HepG2 (cell line): Measurements from ENCODE around the gene PLPPR2. TPM values are rescaled to one million over a fixed set of nuclear protein-coding genes. Genes with fewer than 3 reads are reported as not detected.

ENCODE experiments used
- ATAC-seq: fragments of 200-7000 bp; cut with Tn5 transposase; 3 replicates; pipeline ENCODE4 v1.9.1; 2020; ENCODE audit warnings: mild to moderate bottlenecking, moderate library complexity
- BruUV-seq: library from RNA; stranded (reverse); fragments of 400-500 nt; replicated peaks from 2 replicates; lab custom pipeline; 2021; lab: Mats Ljungman, UMichigan
- CTCF ChIA-PET: fragments of 300-600 bp; formaldehyde crosslinking; extraction: SDS; loops from one replicate; lab custom pipeline; 2021; ENCODE audit warnings: low total read pairs, inconsistent platforms, low intra/inter-chr PET ratio; lab: Yijun Ruan, JAX
- POLR2A ChIA-PET: fragments of 350-600 bp; sonication (Branson Sonifier 250); formaldehyde crosslinking; loops from one replicate; lab custom pipeline; 2020; ENCODE audit warnings: antibody characterized with exemption, inconsistent platforms; lab: Yijun Ruan, JAX
- DNase-seq: peaks from one replicate; pipeline ENCODE4 v3.0.0-alpha.2; 2015; ENCODE audit warnings: low spot score
- FAIRE-seq: peaks from 3 replicates; lab custom pipeline; 2011; peaks lifted over from hg19 to GRCh38; lab: Jason Lieb, UNC
- H2AFZ ChIP-seq: one replicate; pipeline ENCODE4 v1.6.1; 2011; ENCODE audit warnings: low read length, inconsistent platforms
- H3K27ac ChIP-seq: fragments of 300-600 bp; 3 replicates; pipeline ENCODE4 v1.8.0; 2011; ENCODE audit warnings: mixed run types, mild to moderate bottlenecking, mixed read lengths, low read length, inconsistent platforms; ENCODE audit not compliant: insufficient read depth; ENCODE audit errors: extremely low read length
- H3K27me3 ChIP-seq, 2 experiments: fragments of 200-600 bp in 1 of 2; 2 replicates in 1 of 2; 3 replicates in 1 of 2; pipeline versions ENCODE4 v1.6.0 to v1.8.0; 2011; ENCODE audit warnings: low read length in 2 of 2, mild to moderate bottlenecking in 2 of 2, moderate library complexity in 2 of 2, inconsistent platforms in 1 of 2; ENCODE audit not compliant: insufficient read depth in 2 of 2, control insufficient read depth in 1 of 2
- H3K36me3 ChIP-seq, 2 experiments: fragments of 200-600 bp in 1 of 2; replicated peaks in 1 of 2; 2 replicates in 1 of 2; 3 replicates in 1 of 2; pipeline versions ENCODE4 v1.5.1 to v1.8.0; 2011; ENCODE audit warnings: low read length in 2 of 2, inconsistent platforms in 1 of 2; ENCODE audit not compliant: insufficient read depth in 2 of 2, control insufficient read depth in 1 of 2
- H3K4me1 ChIP-seq: 2 replicates; pipeline ENCODE4 v1.5.1; 2012; ENCODE audit warnings: low read length, inconsistent platforms; ENCODE audit not compliant: insufficient read depth
- H3K4me2 ChIP-seq: 2 replicates; pipeline ENCODE4 v1.6.0; 2011; ENCODE audit warnings: low read depth, low read length, inconsistent platforms
- H3K4me3 ChIP-seq, 3 experiments: fragments of 200-600 bp in 1 of 3; sonication (generic), shearing (Covaris generic) in 1 of 3; replicated peaks in 1 of 3; 2 replicates each; pipeline ENCODE4 v1.5.1; 2011 to 2016; ENCODE audit warnings: low read length in 3 of 3, inconsistent platforms in 2 of 3, low read depth in 2 of 3, mild to moderate bottlenecking in 2 of 3, control low read depth in 1 of 3, mixed read lengths in 1 of 3; ENCODE audit not compliant: insufficient read depth in 1 of 3
- H3K79me2 ChIP-seq: one replicate; pipeline ENCODE4 v1.6.1; 2011; ENCODE audit warnings: low read length, inconsistent platforms; ENCODE audit not compliant: insufficient read depth
- H3K9ac ChIP-seq: 2 replicates; pipeline ENCODE4 v1.6.0; 2011; ENCODE audit warnings: mild to moderate bottlenecking, low read depth, low read length, inconsistent platforms; ENCODE audit not compliant: insufficient read depth
- H3K9me3 ChIP-seq: 2 replicates; pipeline ENCODE4 v1.5.1; 2012; ENCODE audit warnings: mild to moderate bottlenecking, low read length
- H4K20me1 ChIP-seq: 2 replicates; pipeline ENCODE4 v1.6.0; 2011; ENCODE audit warnings: inconsistent platforms, mild to moderate bottlenecking, low read length, moderate library complexity; ENCODE audit not compliant: insufficient read depth
- NFAT5 ChIP-seq: sonication (generic); formaldehyde crosslinking; IDR thresholded peaks from 2 replicates; pipeline ENCODE4 v1.4.0; 2020; ENCODE audit warnings: missing genetic modification reagents
- PHF20 ChIP-seq: sonication (generic); formaldehyde crosslinking; IDR thresholded peaks from 2 replicates; pipeline ENCODE4 v1.5.0; 2020; ENCODE audit warnings: mild to moderate bottlenecking, missing genetic modification reagents
- SP4 ChIP-seq: sonication (generic); formaldehyde crosslinking; IDR thresholded peaks from 2 replicates; pipeline ENCODE4 v1.8.1; 2023; ENCODE audit warnings: mild to moderate bottlenecking, missing genetic modification reagents
- ZKSCAN8 ChIP-seq: IDR thresholded peaks from 2 replicates; pipeline ENCODE4 v1.6.1; 2016; ENCODE audit warnings: borderline replicate concordance, missing genetic modification reagents, missing compliant biosample characterization
- ZNF780A ChIP-seq: sonication (generic); formaldehyde crosslinking; IDR thresholded peaks from 2 replicates; pipeline ENCODE4 v1.8.0; 2022; ENCODE audit warnings: mild to moderate bottlenecking, missing genetic modification reagents, moderate library complexity
- WGBS: methylation state at CpG from one replicate; pipeline ENCODE4 v1.1.6; 2017; ENCODE audit warnings: low lambda C conversion rate; 5-methylcytosine and 5-hydroxymethylcytosine counted together
- in situ Hi-C: cut with HindIII; loops from 2 replicates; pipeline ENCODE4 v1.10.0; 2017; ENCODE audit warnings: low pct_unique_long_range_greater_than_20kb; ENCODE audit not compliant: extremely low pct_ligation_motif_present
- intact Hi-C: fragments of 100-400 bp; cut with micrococcal nuclease; formaldehyde crosslinking; loops from one replicate; pipeline ENCODE4 v1.10.0; 2022; ENCODE audit not compliant: unreplicated experiment
- polyA plus RNA-seq, 8 experiments: library from polyadenylated mRNA; depleted of rRNA in 3 of 8; stranded (reverse) in 7 of 8; unstranded in 1 of 8; fragments of >200 nt; fragmentation: Illumina TruSeq in 4 of 8; extraction: Trizol in 4 of 8; gene quantifications; 2 replicates each; pipeline versions ENCODE4 v1.2.1 to v1.2.3, GENCODE V29; 2011 to 2016; ENCODE audit warnings: low read depth in 4 of 8, missing spikeins in 1 of 8, mixed read lengths in 1 of 8; ENCODE audit not compliant: insufficient read depth in 1 of 8
- small RNA-seq, 3 experiments: library from RNA; depleted of rRNA; stranded (forward); fragments of <200 nt; gene quantifications; one replicate each; pipeline ENCODE3, GENCODE V24; 2012; ENCODE audit warnings: low read depth in 2 of 3, low replicate concordance in 1 of 3; ENCODE audit not compliant: insufficient read length in 3 of 3, insufficient read depth in 2 of 3
- total RNA-seq, 5 experiments: library from RNA; depleted of rRNA; stranded (reverse); fragments of >200 nt; fragmentation: Illumina TruSeq; extraction: Trizol; gene quantifications; 2 replicates each; pipeline ENCODE4 v1.2.3, GENCODE V29; 2016; ENCODE audit warnings: low read depth in 1 of 5

Gene PLPPR2
- total and polyA plus RNA-seq, 2 of the 13 experiments (the other 11 are each of a cell fraction or from before 2014, with no cell fraction given): 1.5 to 2.1 TPM

DNA sequence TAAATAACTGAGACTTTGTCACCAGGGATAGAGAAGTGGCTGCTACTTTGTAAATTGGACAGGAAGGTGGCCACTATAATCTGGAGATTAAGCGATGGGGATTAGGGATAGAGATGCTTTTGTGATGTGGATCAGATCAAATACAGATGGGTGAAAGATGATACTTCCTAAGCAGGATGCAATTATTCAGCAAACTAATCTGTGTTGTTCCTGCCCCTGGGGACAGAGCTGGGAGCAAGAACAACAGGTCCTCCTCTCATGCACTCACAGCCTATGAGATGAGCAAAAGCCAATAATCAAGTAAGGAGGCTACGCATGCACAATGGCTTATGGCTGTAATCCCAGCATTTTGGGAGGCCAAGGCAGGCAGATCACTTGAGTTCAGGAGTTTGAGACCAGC lies 59.3 kb downstream of the PLPPR2 start:
- H3K36me3 ChIP-seq: no peaks in the 10 kb centered on the region
- no peak overlapping the region for H3K4me2 ChIP-seq
- ATAC-seq: no peak
- H3K27ac ChIP-seq: no peak overlapping the region
- H3K9me3 ChIP-seq: no peaks in the 10 kb centered on the region
- 98% methylated on average over 2 of the region's 2 CpGs for WGBS
- ChIA-PET CTCF (no interaction called here), POLR2A (no interaction called here)
- no peaks in the 10 kb centered on the region for H3K79me2 ChIP-seq
- H3K9ac ChIP-seq: no peak overlapping the region
- intact Hi-C loops (no loop called here), in situ Hi-C loops (no loop called here)
- TF ChIP-seq ZNF780A (CRISPR knock-in tag) (no peak), SP4 (CRISPR knock-in tag) (no peak), ZKSCAN8 (CRISPR knock-in tag) (no peak), NFAT5 (CRISPR knock-in tag) (no peak), PHF20 (no peak)
- no peak for DNase-seq
- no peaks in the 10 kb centered on the region for H3K27me3 ChIP-seq
- FAIRE-seq: no peak
- H3K4me3 ChIP-seq: no peak overlapping the region
- no peak overlapping the region for H2AFZ ChIP-seq
- BruUV-seq: no TSS peak
- H4K20me1 ChIP-seq: no peaks in the 10 kb centered on the region
- H3K4me1 ChIP-seq: peaks cover 3% of the 10 kb centered on the region

Small RNA genes within 50 kb of the gene (small RNA-seq; reads per million reads assigned to genes)
- gene RF00019: 0 reads per million in 3 experiments

Other genes starting within 250 kb of the PLPPR2 start
- 46.2 and 63.2 TPM in 2 replicates for gene SPC24, start 199.7 kb upstream of the PLPPR2 start, total RNA-seq (2016; rRNA removed; fragmentation: Illumina TruSeq; extraction: Trizol)
- gene SPC24, start 199.7 kb upstream of the PLPPR2 start, polyA plus RNA-seq (2011; rRNA removed): 8.8 and 10.0 TPM in 2 replicates
- gene KANK2, start 157.9 kb upstream of the PLPPR2 start, total RNA-seq (2016; rRNA removed; fragmentation: Illumina TruSeq; extraction: Trizol): 11.0 and 12.9 TPM in 2 replicates
- 5.7 and 6.8 TPM in 2 replicates for gene KANK2, start 157.9 kb upstream of the PLPPR2 start, polyA plus RNA-seq (2011; rRNA removed)
- gene ANGPTL8, start 115.8 kb upstream of the PLPPR2 start, total RNA-seq (2016; rRNA removed; fragmentation: Illumina TruSeq; extraction: Trizol): 9.8 and 27.3 TPM in 2 replicates
- gene ANGPTL8, start 115.8 kb upstream of the PLPPR2 start, polyA plus RNA-seq (2011; rRNA removed): 243 and 436 TPM in 2 replicates
- gene DOCK6, start 92.9 kb upstream of the PLPPR2 start, total RNA-seq (2016; rRNA removed; fragmentation: Illumina TruSeq; extraction: Trizol): 4.1 and 5.4 TPM in 2 replicates
- gene DOCK6, start 92.9 kb upstream of the PLPPR2 start, polyA plus RNA-seq (2011; rRNA removed): 38.1 and 46.6 TPM in 2 replicates
- gene TSPAN16, start 59.3 kb upstream of the PLPPR2 start, total RNA-seq (2016; rRNA removed; fragmentation: Illumina TruSeq; extraction: Trizol): not detected in 2 replicates
- not detected in 2 replicates for gene TSPAN16, start 59.3 kb upstream of the PLPPR2 start, polyA plus RNA-seq (2011; rRNA removed)
- 2.0 and 3.3 TPM in 2 replicates for gene RAB3D, start 15.8 kb upstream of the PLPPR2 start, total RNA-seq (2016; rRNA removed; fragmentation: Illumina TruSeq; extraction: Trizol)
- 16.1 and 19.9 TPM in 2 replicates for gene RAB3D, start 15.8 kb upstream of the PLPPR2 start, polyA plus RNA-seq (2011; rRNA removed)
- gene TMEM205, start 9.2 kb upstream of the PLPPR2 start, total RNA-seq (2016; rRNA removed; fragmentation: Illumina TruSeq; extraction: Trizol): 22.8 and 45.5 TPM in 2 replicates
- gene TMEM205, start 9.2 kb upstream of the PLPPR2 start, polyA plus RNA-seq (2011; rRNA removed): 98.7 and 119 TPM in 2 replicates
- gene CCDC159, start 8.9 kb upstream of the PLPPR2 start, total RNA-seq (2016; rRNA removed; fragmentation: Illumina TruSeq; extraction: Trizol): 1.2 and 1.7 TPM in 2 replicates
- gene CCDC159, start 8.9 kb upstream of the PLPPR2 start, polyA plus RNA-seq (2011; rRNA removed): 6.3 and 9.1 TPM in 2 replicates
- 3.1 and 3.3 TPM in 2 replicates for gene SWSAP1, start 19.2 kb downstream of the PLPPR2 start, total RNA-seq (2016; rRNA removed; fragmentation: Illumina TruSeq; extraction: Trizol)
- 2.7 and 3.9 TPM in 2 replicates for gene SWSAP1, start 19.2 kb downstream of the PLPPR2 start, polyA plus RNA-seq (2011; rRNA removed)
- gene EPOR, start 28.9 kb downstream of the PLPPR2 start, total RNA-seq (2016; rRNA removed; fragmentation: Illumina TruSeq; extraction: Trizol): 1.2 and 2.9 TPM in 2 replicates
- 5.3 and 7.0 TPM in 2 replicates for gene EPOR, start 28.9 kb downstream of the PLPPR2 start, polyA plus RNA-seq (2011; rRNA removed)
- 1.2 and 4.2 TPM in 2 replicates for gene RGL3, start 63.9 kb downstream of the PLPPR2 start, total RNA-seq (2016; rRNA removed; fragmentation: Illumina TruSeq; extraction: Trizol)
- 7.6 and 8.4 TPM in 2 replicates for gene RGL3, start 63.9 kb downstream of the PLPPR2 start, polyA plus RNA-seq (2011; rRNA removed)
- gene ODAD3, start 79.7 kb downstream of the PLPPR2 start, total RNA-seq (2016; rRNA removed; fragmentation: Illumina TruSeq; extraction: Trizol): 0.04 TPM in 1 of 2 replicates, not detected in the other
- 0.08 and 0.35 TPM in 2 replicates for gene ODAD3, start 79.7 kb downstream of the PLPPR2 start, polyA plus RNA-seq (2011; rRNA removed)
- gene PRKCSH, start 80.2 kb downstream of the PLPPR2 start, total RNA-seq (2016; rRNA removed; fragmentation: Illumina TruSeq; extraction: Trizol): 44.2 and 125 TPM in 2 replicates
- gene PRKCSH, start 80.2 kb downstream of the PLPPR2 start, polyA plus RNA-seq (2011; rRNA removed): 85.1 and 111 TPM in 2 replicates
- gene ELAVL3, start 125.6 kb downstream of the PLPPR2 start, total RNA-seq (2016; rRNA removed; fragmentation: Illumina TruSeq; extraction: Trizol): not detected in 2 replicates
- gene ELAVL3, start 125.6 kb downstream of the PLPPR2 start, polyA plus RNA-seq (2011; rRNA removed): 0.03 TPM in 2 replicates
- 1.2 and 4.7 TPM in 2 replicates for gene ZNF653, start 150.4 kb downstream of the PLPPR2 start, total RNA-seq (2016; rRNA removed; fragmentation: Illumina TruSeq; extraction: Trizol)
- 6.6 and 7.1 TPM in 2 replicates for gene ZNF653, start 150.4 kb downstream of the PLPPR2 start, polyA plus RNA-seq (2011; rRNA removed)
- gene ECSIT, start 173.7 kb downstream of the PLPPR2 start, total RNA-seq (2016; rRNA removed; fragmentation: Illumina TruSeq; extraction: Trizol): 32.2 and 36.4 TPM in 2 replicates
- gene ECSIT, start 173.7 kb downstream of the PLPPR2 start, polyA plus RNA-seq (2011; rRNA removed): 55.4 and 62.3 TPM in 2 replicates
- gene CNN1, start 183.4 kb downstream of the PLPPR2 start, total RNA-seq (2016; rRNA removed; fragmentation: Illumina TruSeq; extraction: Trizol): 0.55 and 1.1 TPM in 2 replicates
- 0.39 and 0.70 TPM in 2 replicates for gene CNN1, start 183.4 kb downstream of the PLPPR2 start, polyA plus RNA-seq (2011; rRNA removed)
- gene ELOF1, start 203.8 kb downstream of the PLPPR2 start, total RNA-seq (2016; rRNA removed; fragmentation: Illumina TruSeq; extraction: Trizol): 43.2 and 47.2 TPM in 2 replicates
- 14.5 TPM in 2 replicates for gene ELOF1, start 203.8 kb downstream of the PLPPR2 start, polyA plus RNA-seq (2011; rRNA removed)
- 0.94 and 1.3 TPM in 2 replicates for gene ACP5, start 222.2 kb downstream of the PLPPR2 start, total RNA-seq (2016; rRNA removed; fragmentation: Illumina TruSeq; extraction: Trizol)
- gene ACP5, start 222.2 kb downstream of the PLPPR2 start, polyA plus RNA-seq (2011; rRNA removed): 5.1 and 6.7 TPM in 2 replicates
- 12.7 and 14.2 TPM in 2 replicates for gene ZNF627, start 242.1 kb downstream of the PLPPR2 start, total RNA-seq (2016; rRNA removed; fragmentation: Illumina TruSeq; extraction: Trizol)
- 4.2 and 4.5 TPM in 2 replicates for gene ZNF627, start 242.1 kb downstream of the PLPPR2 start, polyA plus RNA-seq (2011; rRNA removed)